Upper lobe of left lung (tissue), 4 donors: Measurements from ENCODE around the gene MON2.

ENCODE experiments used
- CTCF ChIP-seq, 6 experiments: fragments of 450-650 bp in 4 of 6; fragments of 200-600 bp in 2 of 6; sonication (generic) in 2 of 6; IDR thresholded peaks; one replicate each; pipeline ENCODE4 v1.5.1; 2016 to 2019; ENCODE audit warnings: antibody characterized with exemption in 6 of 6
- EP300 ChIP-seq, 4 donors: sonication (generic); formaldehyde crosslinking; IDR thresholded peaks; one replicate each; pipeline ENCODE4 v1.5.1; 2017; ENCODE audit warnings: antibody characterized with exemption in 4 of 4, control low read depth in 2 of 4
- POLR2A ChIP-seq, 4 donors: fragments of 450-650 bp; IDR thresholded peaks; one replicate each; pipeline ENCODE4 v1.5.1; 2016 to 2017; ENCODE audit warnings: antibody characterized with exemption in 4 of 4, mild to moderate bottlenecking in 2 of 4
- POLR2AphosphoS5 ChIP-seq, 2 donors: sonication (generic); formaldehyde crosslinking; IDR thresholded peaks; one replicate each; pipeline ENCODE4 v1.5.1; 2017; ENCODE audit warnings: antibody characterized with exemption in 2 of 2

DNA sequence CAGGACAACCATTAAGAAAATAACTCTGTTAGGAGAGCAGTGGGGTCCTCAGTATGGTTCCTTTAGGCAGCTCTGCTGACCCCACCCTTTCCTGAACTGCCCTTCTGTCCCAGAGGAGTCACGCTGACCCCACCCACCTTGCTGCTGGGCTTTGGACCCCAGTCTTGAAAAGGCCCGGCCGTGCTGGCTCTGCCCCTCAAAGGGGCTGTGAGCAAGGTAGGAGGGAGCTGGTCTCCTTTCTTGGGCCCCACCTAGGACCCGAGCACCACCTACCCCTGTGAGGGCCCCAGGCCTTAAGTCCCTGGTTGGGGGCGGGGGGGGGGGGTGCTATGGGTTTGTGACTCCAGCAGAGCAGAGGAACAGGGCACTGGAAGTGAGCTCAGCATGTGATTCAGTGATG is 171.1 kb downstream of the MON2 start:
- no peak for TF ChIP-seq CTCF (IDR thresholded peaks at IDR 0.05)
- TF ChIP-seq POLR2A (IDR thresholded peaks at IDR 0.05) = no peak
- TF ChIP-seq POLR2AphosphoS5 (IDR thresholded peaks at IDR 0.05) = no peak
- no peak for TF ChIP-seq EP300 (IDR thresholded peaks at IDR 0.05)
